ENCODE data around the gene OR1I1. TPM values are rescaled to one million over a fixed set of nuclear protein-coding genes. Genes with fewer than 3 reads are reported as not detected.

Gene OR1I1, protein sequence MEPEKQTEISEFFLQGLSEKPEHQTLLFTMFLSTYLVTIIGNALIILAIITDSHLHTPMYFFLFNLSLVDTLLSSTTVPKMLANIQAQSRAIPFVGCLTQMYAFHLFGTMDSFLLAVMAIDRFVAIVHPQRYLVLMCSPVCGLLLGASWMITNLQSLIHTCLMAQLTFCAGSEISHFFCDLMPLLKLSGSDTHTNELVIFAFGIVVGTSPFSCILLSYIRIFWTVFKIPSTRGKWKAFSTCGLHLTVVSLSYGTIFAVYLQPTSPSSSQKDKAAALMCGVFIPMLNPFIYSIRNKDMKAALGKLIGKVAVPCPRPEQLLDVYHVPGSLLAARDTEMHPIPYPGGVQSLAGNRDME
- total RNA-seq = not detected in 2 replicates

DNA sequence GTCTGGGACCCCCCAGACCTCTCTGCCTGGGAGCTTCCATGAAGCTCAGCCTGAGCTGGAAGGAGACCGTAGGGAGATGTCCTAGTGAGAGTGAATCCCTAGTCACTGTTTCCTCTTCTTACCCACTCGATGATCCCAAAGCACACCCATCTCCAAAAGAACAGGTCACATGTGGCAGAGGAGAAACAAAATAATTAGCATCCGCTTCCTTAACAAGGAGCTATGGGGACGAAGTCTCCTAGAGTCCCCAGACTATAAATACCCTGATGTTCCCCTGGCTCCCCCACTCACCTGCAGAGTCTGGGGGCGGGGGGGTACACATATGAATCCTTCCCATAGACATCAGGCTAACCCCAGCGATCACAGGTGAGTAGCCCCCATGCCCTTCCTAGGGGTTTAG lies at the start of gene OR1I1:
Gene OR1I1, plus strand, starts transcription at position 301 of the 400 bp plus-strand sequence. CDS start 4,855 bp downstream, outside the sequence.

DNA sequence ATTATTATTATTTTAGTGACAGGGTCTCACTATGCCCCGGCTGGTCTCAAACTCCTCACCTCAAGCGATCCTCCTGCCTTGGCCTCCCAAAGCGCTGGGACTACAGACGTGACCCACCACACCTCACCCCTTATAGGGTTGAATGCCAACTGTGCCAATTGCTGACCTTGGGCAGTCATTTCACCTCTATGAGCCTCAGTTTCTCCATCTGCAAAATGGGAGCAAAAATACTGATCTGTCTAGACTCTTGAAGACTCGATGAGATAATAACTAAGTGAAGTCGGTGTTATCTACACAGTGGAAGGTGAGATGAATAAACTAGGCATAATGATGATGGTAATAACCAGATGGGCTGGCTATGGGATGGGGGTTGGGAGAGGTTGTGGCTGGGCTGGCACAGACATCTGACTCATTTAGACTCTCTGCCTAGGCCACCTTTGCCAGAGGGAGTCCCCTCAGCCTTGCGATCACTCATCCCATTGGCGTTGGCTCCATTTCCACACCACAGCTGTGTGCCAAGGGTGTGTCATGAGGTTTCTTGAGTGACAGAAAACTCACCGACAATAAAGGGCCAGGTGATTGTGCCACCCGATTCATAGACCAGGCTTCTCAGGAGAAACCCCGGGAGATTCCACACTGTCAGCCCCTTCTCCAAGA lies 33.0 kb upstream of the OR1I1 start, which contains the start of gene CASP14:
Gene CASP14, plus strand, starts transcription at position 596 of the 657 bp plus-strand sequence. CDS start 2,772 bp downstream, outside the sequence.

DNA sequence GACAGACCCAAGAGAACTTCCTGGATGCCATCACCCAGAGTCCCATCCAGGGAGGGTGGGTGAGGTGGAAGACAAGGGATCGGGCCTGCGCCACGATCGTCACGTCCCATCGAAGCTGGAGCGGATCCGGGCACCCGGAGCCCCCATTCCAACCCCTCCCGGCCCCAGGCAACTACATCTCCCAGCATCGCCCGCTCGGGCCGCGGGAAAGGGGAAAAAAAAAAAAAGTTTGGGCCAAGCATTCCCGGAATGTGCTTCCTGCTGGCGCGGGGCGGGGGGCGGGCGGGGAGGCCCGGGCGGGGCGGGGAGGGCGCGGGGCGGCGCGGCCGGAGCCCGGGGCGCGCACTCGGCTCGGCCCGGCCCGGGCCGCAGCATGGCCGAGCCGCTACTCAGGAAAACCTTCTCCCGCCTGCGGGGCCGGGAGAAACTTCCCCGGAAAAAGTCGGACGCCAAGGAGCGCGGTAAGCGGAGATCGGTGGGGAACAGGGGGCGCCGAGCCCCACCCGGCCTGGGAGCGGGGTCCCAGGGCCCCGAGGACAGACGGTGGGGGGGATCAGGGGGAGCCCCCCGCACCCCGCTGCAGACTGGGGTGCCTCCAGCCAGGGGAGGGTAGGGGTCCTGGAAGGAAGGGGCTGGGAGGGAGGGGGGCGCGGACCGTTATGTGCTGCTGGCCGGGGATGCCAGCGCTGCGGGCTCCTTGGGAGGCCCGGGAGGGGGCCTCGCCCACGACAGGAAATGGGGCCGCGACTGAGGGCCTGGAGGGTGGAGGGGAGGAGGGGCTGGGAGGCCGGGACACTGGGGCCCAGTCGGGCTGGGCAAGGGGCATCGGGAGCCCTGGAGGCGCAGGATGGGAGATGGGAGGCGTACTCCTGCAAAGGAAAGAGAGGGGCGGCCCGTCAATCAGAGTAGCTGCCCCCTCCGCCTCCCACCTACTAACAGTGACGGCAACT lies 25.3 kb downstream of the OR1I1 start, which contains the start of gene SYDE1:
Gene SYDE1, plus strand, starts transcription at position 341 of the 950 bp plus-strand sequence. Its CDS starts 33 bp downstream, at position 374.

Other genes starting within 250 kb of the OR1I1 start
- gene OR7A5, start 247.0 kb upstream of the OR1I1 start, total RNA-seq = not detected in 2 replicates
- not detected in 2 replicates for gene OR7C1, start 247.0 kb upstream of the OR1I1 start, total RNA-seq
- not detected in 2 replicates for gene OR7A10, start 233.3 kb upstream of the OR1I1 start, total RNA-seq
- gene OR7A17, start 196.1 kb upstream of the OR1I1 start, total RNA-seq = not detected in 2 replicates
- gene OR7C2, start 140.7 kb upstream of the OR1I1 start, total RNA-seq = not detected in 2 replicates
- not detected in 2 replicates for gene SLC1A6, start 102.3 kb upstream of the OR1I1 start, total RNA-seq
- not detected in 2 replicates for gene CASP14, start 32.7 kb upstream of the OR1I1 start, total RNA-seq
- 12.2 and 19.0 TPM in 2 replicates for gene SYDE1, start 25.2 kb downstream of the OR1I1 start, total RNA-seq
- 7.0 and 27.4 TPM in 2 replicates for gene NOTCH3, start 118.8 kb downstream of the OR1I1 start, total RNA-seq
- 0.09 TPM in 1 of 2 replicates, not detected in the other for gene EPHX3, start 150.2 kb downstream of the OR1I1 start, total RNA-seq